ENCODE measurements around the gene UFD1. TPM values are rescaled to one million over a fixed set of nuclear protein-coding genes. Genes with fewer than 3 reads are reported as not detected.

UFD1 gene
- total and polyA plus RNA-seq, 9 of the 15 experiments (the other 6 are each of a cell fraction or from before 2014, with no cell fraction given), result 238 to 645 (median 363) TPM

DNA sequence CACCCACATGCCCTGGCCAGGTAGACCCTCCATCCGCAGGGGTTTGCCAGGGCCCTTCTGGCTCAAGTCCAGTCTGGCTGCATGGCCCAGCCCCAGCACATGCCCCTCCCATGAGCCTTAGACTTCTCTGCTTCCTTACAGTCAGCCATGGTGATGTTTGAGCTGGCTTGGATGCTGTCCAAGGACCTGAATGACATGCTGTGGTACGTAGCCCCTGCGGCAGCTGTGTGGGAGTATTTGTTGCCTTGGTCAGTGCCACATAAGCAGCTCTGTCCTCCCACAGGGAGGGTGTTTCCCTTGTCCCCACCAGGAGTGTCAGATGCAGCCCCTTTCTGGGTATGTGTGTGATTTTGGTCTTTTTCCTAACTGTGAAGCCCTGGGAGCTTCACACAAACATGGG lies 18.3 kb upstream of the UFD1 start (continued):
- TF ChIP-seq POLR2AphosphoS2 (IDR thresholded peaks at IDR 0.05; ENCODE audit: low read length) (peak; percentile 60; the same call in 1 of the 2 replicates), YY1 (IDR thresholded peaks at IDR 0.05; ENCODE audit: borderline replicate concordance in 1 of 3, control insufficient read depth in 1 of 3, extremely low read depth in 1 of 3, insufficient read depth in 3 of 3, insufficient read length in 1 of 3, insufficient replicate concordance in 2 of 3, low read depth in 1 of 3, low read length in 2 of 3) (peak in 1 of 3 experiments; percentile 15), CHD2 (IDR thresholded peaks at IDR 0.05; ENCODE audit: low read depth, low read length) (no peak), TBL1XR1 (IDR thresholded peaks at IDR 0.05; ENCODE audit: low read length in 2 of 2) (peak in 1 of 2 experiments; percentile 70; a peak in 1 of 4 replicates), ELF1 (tag; IDR thresholded peaks at IDR 0.05) (no peak), EHMT2 (IDR thresholded peaks at IDR 0.05) (no peak), MYNN (IDR thresholded peaks at IDR 0.05) (0 out of 2 replicates have a peak, but pooled peaks have one; percentile 9), MYNN (CRISPR knock-in tag; IDR thresholded peaks at IDR 0.05) (no peak), ZNF644 (tag; IDR thresholded peaks at IDR 0.05; ENCODE audit: low read depth) (no peak), ZNF140 (CRISPR knock-in tag; IDR thresholded peaks at IDR 0.05) (no peak), ZNF696 (CRISPR knock-in tag; conservative IDR thresholded peaks at IDR 0.05) (no peak), MCM7 (IDR thresholded peaks at IDR 0.05) (no peak), ZNF764 (CRISPR knock-in tag; IDR thresholded peaks at IDR 0.05; ENCODE audit: low read depth) (no peak), SMAD3 (CRISPR knock-in tag; conservative IDR thresholded peaks at IDR 0.05) (0 out of 2 replicates have a peak, but pooled peaks have one; percentile 31), ERF (CRISPR knock-in tag; IDR thresholded peaks at IDR 0.05) (0 out of 2 replicates have a peak, but pooled peaks have one; percentile 14), RHOXF2B (CRISPR knock-in tag; conservative IDR thresholded peaks at IDR 0.05) (0 out of 2 replicates have a peak, but pooled peaks have one; percentile 66), POLR2A (conservative IDR thresholded peaks at IDR 0.05) (peak; percentile 36; the same call in 1 of the 2 replicates), FOXK2 (conservative IDR thresholded peaks at IDR 0.05 in 1 of 2, IDR thresholded peaks at IDR 0.05 in 1 of 2; ENCODE audit: low read depth in 2 of 2) (no peak), CEBPG (CRISPR knock-in tag; IDR thresholded peaks at IDR 0.05) (no peak), CEBPG (tag; conservative IDR thresholded peaks at IDR 0.05 in 1 of 2, IDR thresholded peaks at IDR 0.05 in 1 of 2) (no peak), SETDB1 (IDR thresholded peaks at IDR 0.05; ENCODE audit: low read length) (peak; percentile 62)
- TF ChIP-seq, protein P1, sequence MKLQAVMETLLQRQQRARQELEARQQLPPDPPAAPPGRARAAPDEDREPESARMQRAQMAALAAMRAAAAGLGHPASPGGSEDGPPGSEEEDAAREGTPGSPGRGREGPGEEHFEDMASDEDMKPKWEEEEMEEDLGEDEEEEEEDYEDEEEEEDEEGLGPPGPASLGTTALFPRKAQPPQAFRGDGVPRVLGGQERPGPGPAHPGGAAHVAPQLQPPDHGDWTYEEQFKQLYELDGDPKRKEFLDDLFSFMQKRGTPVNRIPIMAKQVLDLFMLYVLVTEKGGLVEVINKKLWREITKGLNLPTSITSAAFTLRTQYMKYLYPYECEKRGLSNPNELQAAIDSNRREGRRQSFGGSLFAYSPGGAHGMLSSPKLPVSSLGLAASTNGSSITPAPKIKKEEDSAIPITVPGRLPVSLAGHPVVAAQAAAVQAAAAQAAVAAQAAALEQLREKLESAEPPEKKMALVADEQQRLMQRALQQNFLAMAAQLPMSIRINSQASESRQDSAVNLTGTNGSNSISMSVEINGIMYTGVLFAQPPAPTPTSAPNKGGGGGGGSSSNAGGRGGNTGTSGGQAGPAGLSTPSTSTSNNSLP (IDR thresholded peaks at IDR 0.05; ENCODE audit: borderline replicate concordance, low read depth, low read length), result no peak
- TF ChIP-seq, protein P2, sequence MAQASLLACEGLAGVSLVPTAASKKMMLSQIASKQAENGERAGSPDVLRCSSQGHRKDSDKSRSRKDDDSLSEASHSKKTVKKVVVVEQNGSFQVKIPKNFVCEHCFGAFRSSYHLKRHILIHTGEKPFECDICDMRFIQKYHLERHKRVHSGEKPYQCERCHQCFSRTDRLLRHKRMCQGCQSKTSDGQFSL (CRISPR knock-in tag; IDR thresholded peaks at IDR 0.05), result no peak
- TF ChIP-seq, protein P2 (tag; IDR thresholded peaks at IDR 0.05), result no peak
- TF ChIP-seq, protein P3, sequence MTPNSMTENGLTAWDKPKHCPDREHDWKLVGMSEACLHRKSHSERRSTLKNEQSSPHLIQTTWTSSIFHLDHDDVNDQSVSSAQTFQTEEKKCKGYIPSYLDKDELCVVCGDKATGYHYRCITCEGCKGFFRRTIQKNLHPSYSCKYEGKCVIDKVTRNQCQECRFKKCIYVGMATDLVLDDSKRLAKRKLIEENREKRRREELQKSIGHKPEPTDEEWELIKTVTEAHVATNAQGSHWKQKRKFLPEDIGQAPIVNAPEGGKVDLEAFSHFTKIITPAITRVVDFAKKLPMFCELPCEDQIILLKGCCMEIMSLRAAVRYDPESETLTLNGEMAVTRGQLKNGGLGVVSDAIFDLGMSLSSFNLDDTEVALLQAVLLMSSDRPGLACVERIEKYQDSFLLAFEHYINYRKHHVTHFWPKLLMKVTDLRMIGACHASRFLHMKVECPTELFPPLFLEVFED (CRISPR knock-in tag; conservative IDR thresholded peaks at IDR 0.05), result 0 out of 2 replicates have a peak, but pooled peaks have one; percentile 41
- TF ChIP-seq, protein P4, sequence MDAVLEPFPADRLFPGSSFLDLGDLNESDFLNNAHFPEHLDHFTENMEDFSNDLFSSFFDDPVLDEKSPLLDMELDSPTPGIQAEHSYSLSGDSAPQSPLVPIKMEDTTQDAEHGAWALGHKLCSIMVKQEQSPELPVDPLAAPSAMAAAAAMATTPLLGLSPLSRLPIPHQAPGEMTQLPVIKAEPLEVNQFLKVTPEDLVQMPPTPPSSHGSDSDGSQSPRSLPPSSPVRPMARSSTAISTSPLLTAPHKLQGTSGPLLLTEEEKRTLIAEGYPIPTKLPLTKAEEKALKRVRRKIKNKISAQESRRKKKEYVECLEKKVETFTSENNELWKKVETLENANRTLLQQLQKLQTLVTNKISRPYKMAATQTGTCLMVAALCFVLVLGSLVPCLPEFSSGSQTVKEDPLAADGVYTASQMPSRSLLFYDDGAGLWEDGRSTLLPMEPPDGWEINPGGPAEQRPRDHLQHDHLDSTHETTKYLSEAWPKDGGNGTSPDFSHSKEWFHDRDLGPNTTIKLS (IDR thresholded peaks at IDR 0.05; ENCODE audit: borderline replicate concordance, low read depth), result peak; percentile 69
